CMK (cell line): ENCODE results near the gene SPATA2L.

Experiments
- DNase-seq: peaks from one replicate; pipeline ENCODE4 v3.0.0-alpha.2; 2010; ENCODE audit warnings: low read depth

Gene SPATA2L

GRCh38 chr16:89656435-89657121 is 44.9 kb downstream of the SPATA2L start:
- DNase-seq: no peak

DNA sequence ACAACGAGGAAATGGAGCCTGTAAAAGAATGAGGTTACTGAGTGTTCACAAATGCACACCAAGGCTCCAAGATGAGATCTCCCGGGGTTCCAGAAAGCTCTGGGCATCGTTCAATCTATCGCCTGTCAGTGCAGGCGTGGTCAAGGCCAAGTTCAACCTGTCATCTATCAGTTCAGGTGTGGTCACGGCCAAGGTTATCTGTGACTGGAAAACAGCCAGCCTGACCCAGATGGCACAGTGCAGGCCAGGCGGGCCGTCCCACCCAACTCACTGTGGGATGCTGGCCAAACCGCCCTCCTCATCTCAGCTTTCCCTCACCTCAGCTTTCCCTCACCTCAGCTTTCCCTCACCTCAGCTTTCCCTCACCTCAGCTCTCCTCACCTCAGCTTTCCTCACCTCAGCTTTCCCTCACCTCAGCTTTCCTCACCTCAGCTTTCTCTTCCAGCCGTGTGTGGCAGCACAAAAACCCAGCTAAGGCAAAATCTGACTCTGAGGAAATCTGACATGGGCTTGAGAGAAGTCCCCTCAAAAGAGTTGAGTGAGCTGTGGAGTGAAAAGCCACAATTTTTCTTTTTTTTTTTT is 46.4 kb downstream of the SPATA2L start:
- DNase-seq: no peak

GRCh38 chr16:89653656-89654295 is 47.7 kb downstream of the SPATA2L start:
- no peak for DNase-seq

GRCh38 chr16:89651584-89651983 is 49.9 kb downstream of the SPATA2L start:
- DNase-seq: no peak

DNA sequence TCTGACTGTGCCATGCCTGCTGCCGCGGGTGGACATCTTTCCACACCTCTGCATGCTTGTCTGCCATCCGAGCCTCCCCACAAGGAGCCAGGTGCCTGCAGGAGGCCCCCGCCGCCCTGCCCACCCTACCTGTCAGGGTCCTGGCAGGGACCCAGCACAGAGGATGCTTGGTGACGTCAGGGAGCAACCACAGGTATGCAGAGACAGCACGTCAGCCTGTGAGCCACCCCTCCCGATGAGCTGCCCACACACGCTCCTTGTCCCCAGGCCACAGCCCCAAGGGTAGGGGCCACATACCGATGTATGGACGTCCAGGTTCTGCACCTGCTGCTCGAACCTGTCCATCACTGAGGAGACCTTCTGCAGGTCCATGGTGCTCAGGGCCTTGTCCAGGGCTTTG is 54.6 kb downstream of the SPATA2L start:
- DNase-seq: no peak
